K562 (cell line): ENCODE data around the gene DYNC2H1. TPM values are rescaled to one million over a fixed set of nuclear protein-coding genes. Genes with fewer than 3 reads are reported as not detected.

Experiments used
- CCNT2 ChIP-seq: IDR thresholded peaks from 2 replicates; pipeline ENCODE4 v1.6.1; 2011; ENCODE audit warnings: borderline replicate concordance, low read depth, mild to moderate bottlenecking, moderate library complexity, mixed read lengths, low read length; ENCODE audit not compliant: insufficient read length; ENCODE audit errors: extremely low read depth
- FOXK2 ChIP-seq, 2 experiments: fragments of 450-650 bp; IDR thresholded peaks in 1 of 2; conservative IDR thresholded peaks in 1 of 2; 2 replicates each; pipeline ENCODE4 v1.6.1; 2016; ENCODE audit warnings: low read depth in 2 of 2, mild to moderate bottlenecking in 1 of 2
- KLF1 ChIP-seq: fragments of 450-650 bp; IDR thresholded peaks from 2 replicates; pipeline ENCODE4 v1.6.1; 2016; ENCODE audit warnings: missing genetic modification characterization, missing compliant biosample characterization
- MCM5 ChIP-seq: fragments of 450-650 bp; IDR thresholded peaks from 2 replicates; pipeline ENCODE4 v1.6.1; 2016; ENCODE audit warnings: low read depth
- MEF2A ChIP-seq: IDR thresholded peaks from 2 replicates; pipeline ENCODE4 v1.6.1; 2011; ENCODE audit warnings: low read depth, mild to moderate bottlenecking, low read length, moderate library complexity; ENCODE audit not compliant: control insufficient read depth
- MGA ChIP-seq: fragments of 450-650 bp; IDR thresholded peaks from 2 replicates; pipeline ENCODE4 v1.6.1; 2016; ENCODE audit warnings: mild to moderate bottlenecking, moderate library complexity
- MXD1 ChIP-seq: fragments of 250-450 bp; sonication (Bioruptor Pico); IDR thresholded peaks from 2 replicates; pipeline ENCODE4 v1.8.0; 2021; ENCODE audit warnings: borderline replicate concordance, mild to moderate bottlenecking, moderate library complexity; ENCODE audit not compliant: poor library complexity, severe bottlenecking
- NUFIP1 ChIP-seq: fragments of 450-650 bp; IDR thresholded peaks from 2 replicates; pipeline ENCODE4 v1.6.1; 2018; ENCODE audit not compliant: partially characterized antibody
- PHTF2 ChIP-seq: fragments of 250-450 bp; sonication (Bioruptor Pico); IDR thresholded peaks from 2 replicates; pipeline ENCODE4 v1.5.0; 2021; ENCODE audit warnings: mild to moderate bottlenecking
- POLR2A ChIP-seq: fragments of 450-650 bp; conservative IDR thresholded peaks from 2 replicates; pipeline ENCODE4 v1.6.1; 2016
- TAF15 ChIP-seq: fragments of 200-400 bp; formaldehyde crosslinking; IDR thresholded peaks from 2 replicates; pipeline ENCODE4 v1.6.1; 2017; ENCODE audit warnings: mild to moderate bottlenecking, low read depth, low read length, moderate library complexity
- TARDBP ChIP-seq: fragments of 450-650 bp; IDR thresholded peaks from 2 replicates; pipeline ENCODE4 v1.6.1; 2016
- TCF7L2 ChIP-seq: fragments of 150-350 bp; IDR thresholded peaks from 2 replicates; pipeline ENCODE4 v1.6.1; 2016; ENCODE audit warnings: low read depth, mild to moderate bottlenecking, low read length, moderate library complexity
- ZBTB43 ChIP-seq: sonication (generic); formaldehyde crosslinking; IDR thresholded peaks from 2 replicates; pipeline ENCODE4 v1.8.0; 2023; ENCODE audit warnings: mild to moderate bottlenecking, missing genetic modification reagents
- polyA plus RNA-seq, 8 experiments: library from polyadenylated mRNA; depleted of rRNA in 4 of 8; stranded (reverse) in 5 of 8; unstranded in 3 of 8; fragments of >200 nt; fragmentation: Nextera tagmentation in 2 of 8; fragmentation: Illumina TruSeq in 1 of 8; extraction: Ambion mirVana in 2 of 8; extraction: Trizol in 1 of 8; gene quantifications; 2 replicates each; pipeline versions ENCODE4 v1.2.1 to v1.2.3, GENCODE V29; 2011 to 2014; ENCODE audit warnings: inconsistent platforms in 1 of 8, missing spikeins in 1 of 8
- total RNA-seq, 7 experiments: library from RNA; depleted of rRNA in 6 of 7; stranded (reverse); fragments of >200 nt in 6 of 7; fragmentation: Illumina TruSeq in 2 of 7; extraction: Trizol in 2 of 7; gene quantifications; 2 replicates each; pipeline versions ENCODE4 v1.2.1 to v1.2.3, GENCODE V29; 2011 to 2021; ENCODE audit warnings: low replicate concordance in 1 of 7

DYNC2H1 gene
- total and polyA plus RNA-seq, 9 of the 15 experiments (the other 6 are each of a cell fraction or from before 2014, with no cell fraction given) = 0.08 to 0.64 (median 0.20) TPM

GRCh38 chr11:103108933-103109817 lies at the start of gene DYNC2H1 (continued):
- TF ChIP-seq MGA (peak; percentile 80), CCNT2 (peak; percentile 61), POLR2A (no peak), TAF15 (no peak), PHTF2 (CRISPR knock-in tag) (no peak), ZBTB43 (CRISPR knock-in tag) (no peak), KLF1 (tag) (peak; percentile 94), TARDBP (no peak), MEF2A (no peak), FOXK2 (conservative IDR thresholded peaks at IDR 0.05 in 1 of 2, IDR thresholded peaks at IDR 0.05 in 1 of 2; ENCODE audit: low read depth in 2 of 2) (peak in 1 of 2 experiments; percentile 33; a peak in 1 of 4 replicates), TCF7L2 (no peak), MCM5 (no peak), NUFIP1 (no peak), MXD1 (CRISPR knock-in tag) (no peak)
